MM.1S (cell line): ENCODE measurements around the gene FAM118A.

Source experiments
- EZH2 ChIP-seq: fragments of 300-600 bp; sonication (generic); optimal IDR thresholded peaks from 2 replicates; pipeline ENCODE3; 2017; ENCODE audit warnings: low read depth, mild to moderate bottlenecking, antibody characterized with exemption, low read length, mixed read lengths
- EZH2phosphoT487 ChIP-seq: fragments of 300-600 bp; sonication (generic); IDR thresholded peaks from 2 replicates; pipeline ENCODE4 v1.6.1; 2018; ENCODE audit warnings: antibody characterized with exemption, low read length
- TF ChIP-seq, protein P1 (sequence below): fragments of 300-600 bp; sonication (generic); IDR thresholded peaks from 2 replicates; pipeline ENCODE4 v1.5.1; 2016; ENCODE audit warnings: antibody characterized with exemption, low read length, mixed read lengths

DNA sequence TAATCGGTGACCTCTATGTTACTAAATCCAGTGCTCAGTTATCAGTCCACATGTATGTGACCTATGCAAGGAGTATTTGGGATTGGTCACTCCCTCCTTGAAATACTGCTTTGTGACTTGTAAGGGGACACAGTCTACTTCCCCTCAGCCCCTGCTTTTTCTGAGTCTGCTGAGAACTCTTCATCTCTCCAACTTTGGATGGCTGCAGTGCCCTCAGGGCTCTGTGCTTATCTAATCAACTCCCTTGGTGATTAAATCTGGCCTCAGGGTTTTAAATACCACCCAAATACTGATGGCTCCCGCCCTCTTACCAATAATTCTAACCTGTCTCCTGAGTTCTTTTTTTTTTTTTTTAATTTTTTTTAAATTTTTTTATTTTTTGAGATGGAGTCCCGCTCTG lies 40.2 kb downstream of the FAM118A start:
- TF ChIP-seq, protein P1, sequence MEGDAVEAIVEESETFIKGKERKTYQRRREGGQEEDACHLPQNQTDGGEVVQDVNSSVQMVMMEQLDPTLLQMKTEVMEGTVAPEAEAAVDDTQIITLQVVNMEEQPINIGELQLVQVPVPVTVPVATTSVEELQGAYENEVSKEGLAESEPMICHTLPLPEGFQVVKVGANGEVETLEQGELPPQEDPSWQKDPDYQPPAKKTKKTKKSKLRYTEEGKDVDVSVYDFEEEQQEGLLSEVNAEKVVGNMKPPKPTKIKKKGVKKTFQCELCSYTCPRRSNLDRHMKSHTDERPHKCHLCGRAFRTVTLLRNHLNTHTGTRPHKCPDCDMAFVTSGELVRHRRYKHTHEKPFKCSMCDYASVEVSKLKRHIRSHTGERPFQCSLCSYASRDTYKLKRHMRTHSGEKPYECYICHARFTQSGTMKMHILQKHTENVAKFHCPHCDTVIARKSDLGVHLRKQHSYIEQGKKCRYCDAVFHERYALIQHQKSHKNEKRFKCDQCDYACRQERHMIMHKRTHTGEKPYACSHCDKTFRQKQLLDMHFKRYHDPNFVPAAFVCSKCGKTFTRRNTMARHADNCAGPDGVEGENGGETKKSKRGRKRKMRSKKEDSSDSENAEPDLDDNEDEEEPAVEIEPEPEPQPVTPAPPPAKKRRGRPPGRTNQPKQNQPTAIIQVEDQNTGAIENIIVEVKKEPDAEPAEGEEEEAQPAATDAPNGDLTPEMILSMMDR: no peak
- no peak for TF ChIP-seq EZH2
- no peak for TF ChIP-seq EZH2phosphoT487
